Natural killer cell (primary cell): ENCODE results near the gene MRPL3. TPM values are rescaled to one million over a fixed set of nuclear protein-coding genes. Genes with fewer than 3 reads are reported as not detected.

Experiments used
- ATAC-seq, 3 donors: fragments of 150-1000 bp in 2 of 3; fragments of 200-7000 bp in 1 of 3; cut with Tn5 transposase; 1 replicate in 1 of 3; 2 replicates in 2 of 3; pipeline ENCODE4 v1.10.0; 2021; ENCODE audit warnings: mild to moderate bottlenecking in 2 of 3, moderate library complexity in 2 of 3
- DNase-seq, 2 donors: peaks; one replicate each; pipeline versions ENCODE4 v3.0.0 to v3.0.0-alpha.2; 2013 to 2021; ENCODE audit warnings: mixed read lengths in 1 of 2
- H3K27ac ChIP-seq: one replicate; pipeline ENCODE4 v1.5.1; 2013; ENCODE audit warnings: mild to moderate bottlenecking, low read length
- H3K27me3 ChIP-seq: one replicate; pipeline ENCODE4 v1.6.1; 2013; ENCODE audit warnings: low read length; ENCODE audit not compliant: control insufficient read depth, insufficient read depth
- H3K36me3 ChIP-seq: one replicate; pipeline ENCODE4 v1.6.1; 2013; ENCODE audit warnings: low read length; ENCODE audit not compliant: control insufficient read depth, insufficient read depth
- H3K4me1 ChIP-seq: one replicate; pipeline ENCODE4 v1.6.1; 2013; ENCODE audit warnings: low read length; ENCODE audit not compliant: control insufficient read depth, insufficient read depth
- H3K4me3 ChIP-seq: one replicate; pipeline ENCODE4 v1.5.1; 2013; ENCODE audit warnings: low read length
- H3K9me3 ChIP-seq: one replicate; pipeline ENCODE4 v1.6.1; 2013; ENCODE audit warnings: low read length; ENCODE audit not compliant: control insufficient read depth, insufficient read depth
- H3K27ac Mint-ChIP-seq, 2 donors: one replicate each; pipeline ENCODE4 v1.8.0; 2022; ENCODE audit warnings: mild to moderate bottlenecking in 2 of 2, mixed read lengths in 2 of 2, moderate library complexity in 1 of 2
- H3K27me3 Mint-ChIP-seq, 2 donors: one replicate each; pipeline ENCODE4 v1.8.0; 2022; ENCODE audit warnings: low read depth in 2 of 2, mixed read lengths in 2 of 2
- H3K36me3 Mint-ChIP-seq: one replicate; pipeline ENCODE4 v1.8.0; 2022; ENCODE audit warnings: mixed read lengths
- H3K4me1 Mint-ChIP-seq, 2 donors: one replicate each; pipeline ENCODE4 v1.8.0; 2022; ENCODE audit warnings: mixed read lengths in 2 of 2
- H3K4me3 Mint-ChIP-seq: one replicate; pipeline ENCODE4 v1.8.0; 2022; ENCODE audit warnings: mild to moderate bottlenecking, moderate library complexity, mixed read lengths
- H3K9me3 Mint-ChIP-seq, 2 donors: one replicate each; pipeline ENCODE4 v1.8.0; 2022; ENCODE audit warnings: mixed read lengths in 2 of 2
- CTCF ChIP-seq: fragments of 200-600 bp; IDR thresholded peaks from one replicate; pipeline ENCODE4 v1.8.0; 2022; ENCODE audit warnings: antibody characterized with exemption
- WGBS: methylation state at CpG from one replicate; pipeline ENCODE4 v1.1.7; 2013; ENCODE audit warnings: missing lambda C conversion rate; ENCODE audit not compliant: insufficient coverage; 5-methylcytosine and 5-hydroxymethylcytosine counted together
- intact Hi-C: fragments of 100-400 bp; cut with micrococcal nuclease; formaldehyde crosslinking; loops from one replicate; pipeline ENCODE4 v1.14.2; 2022
- total RNA-seq, 4 donors: library from RNA; stranded (reverse); fragments of 120-200 nt in 1 of 4; gene quantifications; one replicate each; pipeline versions ENCODE4 v1.2.3 to v1.2.4, GENCODE V29; 2013 to 2022

Gene MRPL3
- total RNA-seq, 3 donors from 2014 or later (not counting 1 experiment from before 2014, with no cell fraction given) = 25.9 to 42.2 (median 29.7) TPM

GRCh38 chr3:131427226-131427625, 75.5 kb downstream of the MRPL3 start:
- no peak overlapping the region for H3K27ac Mint-ChIP-seq
- no peaks in the 10 kb centered on the region for H3K9me3 Mint-ChIP-seq
- no peak for TF ChIP-seq CTCF
- Histone ChIP-seq H3K27ac (no peak overlapping the region), H3K4me1 (no peaks in the 10 kb centered on the region), H3K4me3 (no peak overlapping the region), H3K9me3 (no peaks in the 10 kb centered on the region), H3K27me3 (no peaks in the 10 kb centered on the region), H3K36me3 (no peaks in the 10 kb centered on the region)
- H3K4me3 Mint-ChIP-seq = no peak overlapping the region
- H3K4me1 Mint-ChIP-seq = no peaks in the 10 kb centered on the region
- 29% methylated on average over 1 of the region's 2 CpGs for WGBS
- peaks cover 5 to 6% of the 10 kb centered on the region in 2 donors for H3K27me3 Mint-ChIP-seq
- no peak for ATAC-seq
- intact Hi-C loops = no loop called here
- DNase-seq = no peak
- H3K36me3 Mint-ChIP-seq = no peaks in the 10 kb centered on the region

- H3K4me3 ChIP-seq = no peak overlapping the region
- H3K36me3 ChIP-seq = no peaks in the 10 kb centered on the region
- H3K4me1 Mint-ChIP-seq = no peaks in the 10 kb centered on the region
- ATAC-seq (no peak), DNase-seq (no peak)
- intact Hi-C loops = no loop called here
- TF ChIP-seq CTCF = no peak
- no peaks in the 10 kb centered on the region for H3K9me3 Mint-ChIP-seq
- H3K27me3 ChIP-seq = no peaks in the 10 kb centered on the region
- H3K27ac Mint-ChIP-seq = no peak overlapping the region
- no peaks in the 10 kb centered on the region for H3K4me1 ChIP-seq
- H3K27me3 Mint-ChIP-seq = peaks cover 5 to 10% of the 10 kb centered on the region in 2 donors
- no peak overlapping the region for H3K27ac ChIP-seq
- H3K9me3 ChIP-seq = no peaks in the 10 kb centered on the region
- H3K4me3 Mint-ChIP-seq = no peak overlapping the region
- H3K36me3 Mint-ChIP-seq = no peaks in the 10 kb centered on the region
Measured at GRCh38 chr3:131421957-131422498, 80.7 kb downstream of the MRPL3 start.

- H3K27ac ChIP-seq = no peak overlapping the region
- 100% methylated on average over 1 of the region's 1 CpG for WGBS
- no peak for TF ChIP-seq CTCF
- no peak overlapping the region for H3K4me3 Mint-ChIP-seq
- no peaks in the 10 kb centered on the region for H3K27me3 ChIP-seq
- H3K36me3 ChIP-seq = no peaks in the 10 kb centered on the region
- H3K9me3 Mint-ChIP-seq = no peaks in the 10 kb centered on the region
- no peaks in the 10 kb centered on the region for H3K4me1 Mint-ChIP-seq
- no peak overlapping the region for H3K4me3 ChIP-seq
- ATAC-seq (no peak), DNase-seq (no peak)
- H3K27ac Mint-ChIP-seq = no peak overlapping the region
- no peaks in the 10 kb centered on the region for H3K9me3 ChIP-seq
- H3K4me1 ChIP-seq = no peaks in the 10 kb centered on the region
- intact Hi-C loops = no loop called here
- no peaks in the 10 kb centered on the region for H3K36me3 Mint-ChIP-seq
- H3K27me3 Mint-ChIP-seq = peaks cover 8 to 10% of the 10 kb centered on the region in 2 donors
Measured at GRCh38 chr3:131421301-131421700, 81.5 kb downstream of the MRPL3 start.

GRCh38 chr3:131417751-131418150, 85.0 kb downstream of the MRPL3 start:
- H3K9me3 Mint-ChIP-seq = peaks cover 0 to 5% of the 10 kb centered on the region in 2 donors
- no peaks in the 10 kb centered on the region for H3K4me1 ChIP-seq
- no peak for TF ChIP-seq CTCF
- H3K36me3 Mint-ChIP-seq = no peaks in the 10 kb centered on the region
- intact Hi-C loops = no loop called here
- no peak overlapping the region for H3K4me3 Mint-ChIP-seq
- DNase-seq = no peak
- H3K27me3 Mint-ChIP-seq = peaks cover 14% of the 10 kb centered on the region in 2 donors
- no peaks in the 10 kb centered on the region for H3K36me3 ChIP-seq
- H3K4me1 Mint-ChIP-seq = no peaks in the 10 kb centered on the region
- H3K4me3 ChIP-seq = no peak overlapping the region
- H3K9me3 ChIP-seq = no peaks in the 10 kb centered on the region
- H3K27ac ChIP-seq = no peak overlapping the region
- ATAC-seq = no peak
- no peaks in the 10 kb centered on the region for H3K27me3 ChIP-seq
- no peak overlapping the region for H3K27ac Mint-ChIP-seq
- 88% methylated on average over 2 of the region's 2 CpGs for WGBS
